Upper lobe of right lung (tissue), 1 donor: Measurements from ENCODE around the gene COL3A1. TPM values are rescaled to one million over a fixed set of nuclear protein-coding genes. Genes with fewer than 3 reads are reported as not detected.

ENCODE experiments used
- ATAC-seq: fragments of 200-7000 bp; cut with Tn5 transposase; one replicate; pipeline ENCODE4 v1.9.1; 2020; ENCODE audit warnings: mild to moderate bottlenecking, moderate library complexity
- DNase-seq: peaks from one replicate; pipeline ENCODE4 v3.0.0-alpha.2; 2020
- H3K27ac ChIP-seq: fragments of 200-600 bp; one replicate; pipeline ENCODE4 v1.8.0; 2022
- H3K27me3 ChIP-seq: fragments of 200-600 bp; one replicate; pipeline ENCODE4 v1.8.0; 2022; ENCODE audit warnings: mild to moderate bottlenecking
- H3K36me3 ChIP-seq: fragments of 200-600 bp; one replicate; pipeline ENCODE4 v1.8.0; 2022
- H3K4me1 ChIP-seq: fragments of 200-600 bp; one replicate; pipeline ENCODE4 v1.8.0; 2022
- H3K4me3 ChIP-seq: fragments of 200-600 bp; one replicate; pipeline ENCODE4 v1.8.0; 2022; ENCODE audit warnings: mild to moderate bottlenecking
- H3K9me3 ChIP-seq: fragments of 200-600 bp; one replicate; pipeline ENCODE4 v1.8.0; 2022
- intact Hi-C: fragments of 100-400 bp; cut with DNase I; formaldehyde crosslinking; loops from one replicate; pipeline ENCODE4 v1.11.0; 2022
- total RNA-seq: library from RNA; stranded (reverse); fragmentation: NEBNext Ultra II Directional; extraction: Animal tissue kit (Norgen Biotek cat#: 25700); gene quantifications from one replicate; pipeline ENCODE4 v1.2.1, GENCODE V29; 2021
- TF ChIP-seq, protein P1 (sequence below): fragments of 200-600 bp; IDR thresholded peaks from one replicate; pipeline ENCODE4 v1.8.0; 2022; ENCODE audit warnings: antibody characterized with exemption
- donor health status: DM: no; HTN: yes; CAD: no; lungs with severe emphysema.

Gene COL3A1
- total RNA-seq, 1 donor from 2014 or later = 188 TPM

DNA sequence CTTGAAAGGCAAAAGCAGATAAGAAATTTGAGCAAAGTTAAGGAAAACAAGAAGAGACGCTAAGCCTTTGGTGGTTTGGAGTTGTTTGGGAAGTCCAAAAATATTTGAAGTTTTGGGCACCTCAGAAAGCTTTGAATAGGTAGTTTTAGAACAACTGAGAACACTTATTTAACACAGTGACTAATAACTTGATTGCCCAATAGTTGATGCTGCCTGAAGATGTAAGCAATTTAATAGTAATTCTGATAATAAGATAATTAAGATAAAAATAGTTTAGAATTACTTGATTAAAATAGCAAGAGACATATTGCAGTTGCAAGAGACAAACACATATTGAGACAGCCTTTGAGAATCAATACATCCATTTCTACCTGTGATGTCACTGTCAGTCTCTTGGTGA, 16.5 kb upstream of the COL3A1 start:
- Histone ChIP-seq H3K4me1 (no peaks in the 10 kb centered on the region), H3K4me3 (no peak overlapping the region), H3K9me3 (no peaks in the 10 kb centered on the region), H3K27me3 (no peaks in the 10 kb centered on the region), H3K27ac (no peak overlapping the region), H3K36me3 (no peaks in the 10 kb centered on the region)
- TF ChIP-seq, protein P1, sequence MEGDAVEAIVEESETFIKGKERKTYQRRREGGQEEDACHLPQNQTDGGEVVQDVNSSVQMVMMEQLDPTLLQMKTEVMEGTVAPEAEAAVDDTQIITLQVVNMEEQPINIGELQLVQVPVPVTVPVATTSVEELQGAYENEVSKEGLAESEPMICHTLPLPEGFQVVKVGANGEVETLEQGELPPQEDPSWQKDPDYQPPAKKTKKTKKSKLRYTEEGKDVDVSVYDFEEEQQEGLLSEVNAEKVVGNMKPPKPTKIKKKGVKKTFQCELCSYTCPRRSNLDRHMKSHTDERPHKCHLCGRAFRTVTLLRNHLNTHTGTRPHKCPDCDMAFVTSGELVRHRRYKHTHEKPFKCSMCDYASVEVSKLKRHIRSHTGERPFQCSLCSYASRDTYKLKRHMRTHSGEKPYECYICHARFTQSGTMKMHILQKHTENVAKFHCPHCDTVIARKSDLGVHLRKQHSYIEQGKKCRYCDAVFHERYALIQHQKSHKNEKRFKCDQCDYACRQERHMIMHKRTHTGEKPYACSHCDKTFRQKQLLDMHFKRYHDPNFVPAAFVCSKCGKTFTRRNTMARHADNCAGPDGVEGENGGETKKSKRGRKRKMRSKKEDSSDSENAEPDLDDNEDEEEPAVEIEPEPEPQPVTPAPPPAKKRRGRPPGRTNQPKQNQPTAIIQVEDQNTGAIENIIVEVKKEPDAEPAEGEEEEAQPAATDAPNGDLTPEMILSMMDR = no peak
- no peak for DNase-seq
- ATAC-seq = no peak
- intact Hi-C loops = no loop called here

DNA sequence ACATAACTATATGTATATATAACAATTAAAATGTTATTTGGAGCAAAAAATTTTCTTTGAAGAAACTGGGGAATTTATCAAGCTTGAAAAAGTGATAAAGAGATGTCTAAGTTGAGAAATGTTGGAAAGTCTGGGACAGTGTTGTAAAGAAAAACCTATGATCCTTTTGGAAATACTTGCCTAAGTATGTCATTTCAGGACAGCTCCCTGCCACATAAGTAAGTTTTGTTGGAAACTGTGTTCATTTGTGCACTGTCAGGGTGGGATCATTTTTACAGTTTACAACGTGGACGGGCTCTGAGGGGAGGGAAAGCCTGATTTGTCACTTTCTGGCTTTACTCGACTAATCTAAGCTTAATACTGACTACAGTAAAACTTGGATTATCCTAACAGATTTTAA, 10.4 kb upstream of the COL3A1 start:
- no peak overlapping the region for H3K4me3 ChIP-seq
- no peak for DNase-seq
- no peak for ATAC-seq
- H3K36me3 ChIP-seq = no peaks in the 10 kb centered on the region
- H3K27me3 ChIP-seq = no peaks in the 10 kb centered on the region
- no peaks in the 10 kb centered on the region for H3K4me1 ChIP-seq
- intact Hi-C loops = no loop called here
- H3K9me3 ChIP-seq = no peaks in the 10 kb centered on the region
- TF ChIP-seq, protein P1 = no peak
- no peak overlapping the region for H3K27ac ChIP-seq

DNA sequence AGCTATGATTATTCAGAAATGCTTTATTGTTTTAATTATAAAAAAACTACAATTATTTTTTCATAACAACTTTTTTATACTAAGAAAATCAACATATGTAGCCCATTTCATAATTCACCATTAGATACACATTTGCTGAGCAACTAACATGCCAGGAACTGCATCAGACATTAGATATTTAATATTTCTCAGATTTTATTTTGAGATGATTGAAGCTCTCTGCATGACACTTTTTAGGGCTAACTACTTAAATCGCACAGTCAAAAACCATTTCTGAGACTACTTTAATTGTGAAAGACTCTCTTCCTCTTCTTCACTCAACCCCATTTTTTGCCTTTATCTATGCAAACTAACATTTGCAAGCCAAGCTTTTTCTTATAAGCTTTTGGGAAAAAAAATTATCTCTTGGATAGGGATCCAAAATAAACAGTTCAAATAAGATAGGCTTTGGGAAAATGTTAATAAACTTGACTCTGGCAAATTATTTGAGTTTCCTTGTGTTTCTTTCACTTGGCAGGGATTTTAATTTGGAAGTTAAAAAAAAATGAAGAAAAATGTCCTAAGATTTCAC, 9.1 kb upstream of the COL3A1 start:
- no peak for DNase-seq
- ATAC-seq = no peak
- Histone ChIP-seq H3K9me3 (no peaks in the 10 kb centered on the region), H3K4me3 (no peak overlapping the region), H3K27ac (no peak overlapping the region), H3K27me3 (no peaks in the 10 kb centered on the region), H3K36me3 (no peaks in the 10 kb centered on the region), H3K4me1 (no peaks in the 10 kb centered on the region)
- TF ChIP-seq, protein P1 = no peak
- intact Hi-C loops = no loop called here

DNA sequence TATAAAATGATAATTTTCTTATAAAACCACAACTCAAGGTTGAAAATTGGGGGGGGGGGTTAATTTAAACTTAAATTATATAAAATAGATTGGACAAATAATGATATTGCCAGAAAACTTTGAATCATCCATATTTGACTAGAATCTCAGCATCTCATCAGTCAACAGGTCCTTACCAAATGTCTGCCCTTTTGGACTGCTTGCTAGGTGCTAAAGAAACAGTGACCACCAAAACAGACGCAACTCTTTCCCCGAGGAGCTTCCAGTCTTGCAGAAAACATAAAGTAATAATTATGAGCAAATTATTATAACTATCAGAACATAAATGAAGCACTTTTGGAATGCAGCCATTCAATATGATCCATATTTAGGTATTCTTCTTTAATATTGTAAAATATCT, 8.6 kb upstream of the COL3A1 start:
- no peak for ATAC-seq
- no peaks in the 10 kb centered on the region for H3K36me3 ChIP-seq
- H3K4me1 ChIP-seq = no peaks in the 10 kb centered on the region
- H3K27ac ChIP-seq = no peak overlapping the region
- intact Hi-C loops = no loop called here
- no peaks in the 10 kb centered on the region for H3K27me3 ChIP-seq
- no peak overlapping the region for H3K4me3 ChIP-seq
- no peak for DNase-seq
- no peaks in the 10 kb centered on the region for H3K9me3 ChIP-seq
- TF ChIP-seq, protein P1 = no peak

DNA sequence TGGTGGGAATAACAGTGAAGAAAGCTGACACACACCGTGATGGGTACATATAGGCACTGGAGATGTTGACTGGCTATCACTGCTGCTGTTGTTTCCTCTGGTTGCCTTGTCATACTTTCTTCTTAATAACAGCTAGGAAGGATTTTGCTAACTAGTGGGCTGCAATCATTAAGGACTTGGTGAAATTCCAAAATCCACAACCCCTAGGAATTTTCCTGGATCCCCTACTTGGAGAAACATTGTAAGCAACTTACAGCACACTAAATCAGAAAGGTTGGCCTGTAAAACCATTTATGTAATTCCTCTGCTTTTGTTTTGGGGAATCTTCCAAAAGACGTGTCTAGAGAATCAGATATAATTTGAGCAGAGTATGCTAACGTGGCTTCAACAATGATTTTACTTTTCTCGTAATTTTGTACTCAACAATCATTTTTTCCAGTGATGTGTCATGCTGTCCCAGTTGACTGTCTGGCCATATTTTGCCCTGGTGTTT, 8.0 kb upstream of the COL3A1 start:
- no peaks in the 10 kb centered on the region for H3K27me3 ChIP-seq
- ATAC-seq = no peak
- no peak for DNase-seq
- intact Hi-C loops = no loop called here
- H3K9me3 ChIP-seq = no peaks in the 10 kb centered on the region
- TF ChIP-seq, protein P1 = no peak
- no peak overlapping the region for H3K27ac ChIP-seq
- H3K4me1 ChIP-seq = no peaks in the 10 kb centered on the region
- no peaks in the 10 kb centered on the region for H3K36me3 ChIP-seq
- H3K4me3 ChIP-seq = no peak overlapping the region
